ENCODE results near the gene OR10J1.

The OR10J1 gene

DNA sequence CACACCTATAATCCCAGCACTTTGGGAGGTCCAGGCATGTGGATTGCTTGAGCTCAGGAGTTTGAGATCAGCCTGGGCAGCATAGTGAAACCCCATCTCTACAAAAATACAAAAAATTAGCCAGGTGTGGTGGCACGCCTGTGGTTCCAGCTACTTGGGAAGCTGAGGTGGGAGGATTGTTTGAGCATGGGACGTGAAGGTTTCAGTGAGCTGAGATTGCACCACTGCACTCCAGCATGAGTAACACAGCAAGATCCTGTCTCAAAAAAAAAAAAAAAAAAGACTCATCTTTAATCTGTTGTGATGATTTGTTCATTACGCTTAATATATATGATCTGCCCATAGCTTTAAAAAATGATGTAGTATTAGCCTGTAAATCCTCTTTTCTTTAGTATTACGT, 44.0 kb downstream of the OR10J1 start:
- DNase-seq (ENCODE audit: extremely low read depth in 1 of 2, low read depth in 1 of 2): no peak

All from activated CD8-positive, alpha-beta memory T cell treated with anti-CD3 and anti-CD28 coated beads for 1 hour (primary cell).